ENCODE results near the gene GAST.

DNA sequence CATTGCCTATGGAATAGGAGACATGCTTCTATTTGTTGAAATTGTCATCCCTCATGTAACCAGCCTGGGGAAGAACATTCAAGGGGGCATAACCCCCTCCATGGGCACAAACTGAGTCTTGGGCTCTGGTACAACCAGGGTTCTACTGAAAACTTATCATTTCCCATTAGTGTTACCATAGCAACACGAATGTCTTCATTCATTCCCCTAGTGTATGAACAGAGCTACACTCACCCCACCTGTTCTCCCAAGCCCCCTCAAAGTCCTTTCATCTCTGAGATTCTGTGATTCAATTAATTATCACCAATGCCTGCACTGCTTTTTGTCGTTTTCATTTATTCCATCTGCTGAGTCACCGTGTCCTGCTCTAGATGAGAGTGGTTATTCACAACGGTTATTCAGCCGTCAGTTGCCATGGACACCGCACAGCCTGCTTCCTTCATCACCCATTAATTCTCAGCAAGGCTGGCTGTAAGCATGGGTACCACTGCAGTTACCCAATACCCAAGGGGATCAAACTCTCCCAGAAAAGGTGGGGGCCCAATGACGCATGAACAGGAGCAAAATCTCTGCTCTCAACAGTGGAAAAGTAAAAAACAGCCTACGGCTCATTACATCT is 1.6 kb upstream of the GAST start:
- TF ChIP-seq, protein P1, sequence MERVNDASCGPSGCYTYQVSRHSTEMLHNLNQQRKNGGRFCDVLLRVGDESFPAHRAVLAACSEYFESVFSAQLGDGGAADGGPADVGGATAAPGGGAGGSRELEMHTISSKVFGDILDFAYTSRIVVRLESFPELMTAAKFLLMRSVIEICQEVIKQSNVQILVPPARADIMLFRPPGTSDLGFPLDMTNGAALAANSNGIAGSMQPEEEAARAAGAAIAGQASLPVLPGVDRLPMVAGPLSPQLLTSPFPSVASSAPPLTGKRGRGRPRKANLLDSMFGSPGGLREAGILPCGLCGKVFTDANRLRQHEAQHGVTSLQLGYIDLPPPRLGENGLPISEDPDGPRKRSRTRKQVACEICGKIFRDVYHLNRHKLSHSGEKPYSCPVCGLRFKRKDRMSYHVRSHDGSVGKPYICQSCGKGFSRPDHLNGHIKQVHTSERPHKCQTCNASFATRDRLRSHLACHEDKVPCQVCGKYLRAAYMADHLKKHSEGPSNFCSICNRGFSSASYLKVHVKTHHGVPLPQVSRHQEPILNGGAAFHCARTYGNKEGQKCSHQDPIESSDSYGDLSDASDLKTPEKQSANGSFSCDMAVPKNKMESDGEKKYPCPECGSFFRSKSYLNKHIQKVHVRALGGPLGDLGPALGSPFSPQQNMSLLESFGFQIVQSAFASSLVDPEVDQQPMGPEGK (CRISPR knock-in tag; IDR thresholded peaks at IDR 0.05; ENCODE audit: borderline replicate concordance), result no peak
- TF ChIP-seq TAF1 (IDR thresholded peaks at IDR 0.05; ENCODE audit: control insufficient read depth, extremely low read depth, insufficient read depth, low read length, severe bottlenecking) (no peak), CCAR2 (IDR thresholded peaks at IDR 0.05; ENCODE audit: low read depth, low read length) (no peak), KDM1A (IDR thresholded peaks at IDR 0.05) (peak; percentile 48), EGR1 (conservative IDR thresholded peaks at IDR 0.05) (no peak), ZNF41 (CRISPR knock-in tag; conservative IDR thresholded peaks at IDR 0.05) (no peak)
- TF ChIP-seq, protein P2, sequence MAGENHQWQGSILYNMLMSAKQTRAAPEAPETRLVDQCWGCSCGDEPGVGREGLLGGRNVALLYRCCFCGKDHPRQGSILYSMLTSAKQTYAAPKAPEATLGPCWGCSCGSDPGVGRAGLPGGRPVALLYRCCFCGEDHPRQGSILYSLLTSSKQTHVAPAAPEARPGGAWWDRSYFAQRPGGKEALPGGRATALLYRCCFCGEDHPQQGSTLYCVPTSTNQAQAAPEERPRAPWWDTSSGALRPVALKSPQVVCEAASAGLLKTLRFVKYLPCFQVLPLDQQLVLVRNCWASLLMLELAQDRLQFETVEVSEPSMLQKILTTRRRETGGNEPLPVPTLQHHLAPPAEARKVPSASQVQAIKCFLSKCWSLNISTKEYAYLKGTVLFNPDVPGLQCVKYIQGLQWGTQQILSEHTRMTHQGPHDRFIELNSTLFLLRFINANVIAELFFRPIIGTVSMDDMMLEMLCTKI (IDR thresholded peaks at IDR 0.05; ENCODE audit: partially characterized antibody), result no peak
